SIG-M5 treated with dmso at 0.1 percent for 504 hours (cell line): ENCODE measurements around the gene PLEKHJ1.

ENCODE experiments used
- DNase-seq: peaks from one replicate; lab custom pipeline; 2025; ENCODE audit not compliant: unreplicated experiment; lab: John Stamatoyannopoulos, UW

PLEKHJ1 gene

DNA sequence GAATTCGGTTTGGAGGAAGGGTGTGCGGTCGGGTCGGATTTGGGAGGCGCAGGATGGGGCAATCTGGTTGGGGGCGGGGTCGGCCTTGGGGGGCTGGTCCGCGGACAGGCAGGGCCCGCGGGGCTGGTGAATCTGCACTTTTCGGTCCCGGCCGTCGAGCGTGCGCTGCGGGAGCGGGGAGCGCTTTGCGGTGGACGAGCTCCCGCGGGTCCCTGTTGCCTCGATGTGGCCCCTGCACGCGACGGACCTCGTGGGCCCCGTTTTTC is 34.0 kb upstream of the PLEKHJ1 start:
- DNase-seq: no peak

DNA sequence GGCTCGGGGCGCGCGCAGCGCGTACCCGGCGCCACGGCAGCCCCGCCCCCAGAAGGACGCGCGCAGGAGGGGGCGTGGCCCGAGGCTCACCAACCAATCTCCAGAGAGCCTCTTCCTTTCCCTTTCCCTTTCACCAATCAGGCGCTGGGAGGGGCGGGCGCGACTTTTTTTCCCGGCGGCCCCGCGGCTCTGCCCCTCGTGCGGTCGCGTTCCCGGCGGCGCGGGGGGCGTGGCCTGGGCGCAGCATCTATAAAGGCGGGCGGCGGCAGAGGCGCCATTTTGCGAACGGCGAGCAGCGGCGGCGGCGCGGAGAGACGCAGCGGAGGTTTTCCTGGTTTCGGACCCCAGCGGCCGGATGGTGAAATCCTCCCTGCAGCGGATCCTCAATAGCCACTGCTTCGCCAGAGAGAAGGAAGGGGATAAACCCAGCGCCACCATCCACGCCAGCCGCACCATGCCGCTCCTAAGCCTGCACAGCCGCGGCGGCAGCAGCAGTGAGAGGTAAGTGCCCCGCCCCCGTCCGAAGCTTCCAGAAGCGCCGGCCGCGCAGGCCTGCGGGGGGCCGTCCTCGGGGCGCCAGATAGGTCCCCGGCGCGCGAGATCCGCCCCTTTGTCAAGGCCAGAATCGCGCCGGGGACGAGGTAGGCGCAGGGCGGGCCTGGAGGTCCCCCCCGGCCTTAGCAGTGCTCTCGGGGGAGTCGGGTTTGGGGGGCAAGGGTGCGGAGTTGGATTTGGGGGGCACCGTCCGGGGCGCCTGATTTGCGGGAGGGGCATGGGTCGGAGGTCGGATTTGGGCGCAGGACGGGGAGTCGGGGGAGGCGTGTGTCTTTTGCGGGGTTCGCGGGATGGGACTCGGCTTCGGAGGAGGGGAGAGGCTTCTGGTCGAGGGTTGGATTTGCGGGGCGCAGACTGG is 33.4 kb upstream of the PLEKHJ1 start:
- peak; percentile 94 for DNase-seq

DNA sequence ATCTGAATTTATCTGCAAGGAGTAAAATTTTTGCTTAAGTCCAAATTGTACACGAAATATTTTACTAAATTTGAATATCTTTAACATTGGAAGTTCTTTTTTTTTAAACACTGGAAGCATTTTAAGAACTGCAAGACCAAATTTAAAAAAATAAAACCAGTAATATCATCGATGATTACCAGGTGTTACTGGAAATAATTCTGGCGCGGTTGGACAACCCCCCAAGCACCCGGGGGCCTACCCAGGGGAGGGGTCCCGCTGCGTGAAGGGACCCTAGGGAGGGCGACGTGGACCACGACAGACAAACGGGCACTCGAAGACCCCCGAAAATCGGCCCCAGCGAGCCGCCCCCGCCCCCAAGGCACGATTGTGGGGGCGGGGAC is 32.7 kb upstream of the PLEKHJ1 start:
- no peak for DNase-seq

DNA sequence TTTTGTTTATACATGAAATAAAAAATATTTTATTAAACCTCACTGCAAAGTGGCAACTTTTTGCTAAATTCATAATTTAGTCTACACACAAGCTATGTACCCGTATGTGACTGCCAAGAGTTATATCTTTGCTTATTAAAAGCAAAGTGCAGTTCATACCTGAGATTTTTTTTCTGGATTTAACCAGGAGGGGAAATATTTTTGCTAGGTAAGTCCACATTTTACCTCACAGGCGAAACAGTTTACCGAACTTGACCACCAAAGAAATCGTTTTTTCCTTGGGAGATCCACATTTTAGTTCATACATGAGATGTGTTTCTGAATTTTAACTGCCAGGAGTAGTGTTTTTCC is 32.3 kb upstream of the PLEKHJ1 start:
- no peak for DNase-seq

DNA sequence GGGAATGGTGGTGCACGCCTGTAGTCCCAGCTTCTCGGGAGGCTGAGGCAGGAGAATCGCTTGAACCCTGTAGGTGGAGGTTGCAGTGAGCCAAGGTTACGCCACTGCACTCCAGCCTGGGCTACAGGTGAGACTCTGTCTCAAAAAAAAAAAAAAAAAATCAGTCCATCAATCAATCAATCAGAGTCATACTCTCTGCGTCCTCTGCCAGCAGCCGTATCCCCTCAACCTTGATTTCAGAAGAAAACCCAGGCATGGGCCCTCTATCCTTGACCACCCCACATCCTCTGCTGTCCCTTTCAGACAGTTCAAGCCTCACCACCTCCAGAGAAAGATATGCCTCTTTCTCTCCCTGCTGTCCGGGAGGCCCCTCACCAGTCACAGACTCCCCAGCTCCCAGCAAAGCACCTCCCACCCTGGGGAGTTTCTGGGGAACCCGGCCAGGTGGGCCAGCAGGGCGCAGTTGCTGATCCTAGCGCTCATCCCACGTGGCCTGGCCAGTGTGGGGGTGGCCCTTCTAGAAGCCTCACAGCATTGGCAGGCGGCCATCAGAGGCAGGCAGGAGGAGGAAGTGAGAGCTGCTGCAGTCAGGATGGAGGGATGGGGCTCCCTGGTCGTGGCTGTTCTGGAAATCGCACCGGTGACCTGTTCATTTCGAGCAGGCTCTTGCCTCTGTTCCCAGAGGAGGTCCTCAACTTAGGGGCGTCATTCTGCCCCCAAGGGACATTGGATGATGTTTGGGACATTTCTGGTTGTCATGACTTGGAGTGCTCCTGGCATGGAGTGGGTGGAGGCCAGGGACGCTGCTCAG is 30.3 kb upstream of the PLEKHJ1 start:
- DNase-seq: peak; percentile 82

DNA sequence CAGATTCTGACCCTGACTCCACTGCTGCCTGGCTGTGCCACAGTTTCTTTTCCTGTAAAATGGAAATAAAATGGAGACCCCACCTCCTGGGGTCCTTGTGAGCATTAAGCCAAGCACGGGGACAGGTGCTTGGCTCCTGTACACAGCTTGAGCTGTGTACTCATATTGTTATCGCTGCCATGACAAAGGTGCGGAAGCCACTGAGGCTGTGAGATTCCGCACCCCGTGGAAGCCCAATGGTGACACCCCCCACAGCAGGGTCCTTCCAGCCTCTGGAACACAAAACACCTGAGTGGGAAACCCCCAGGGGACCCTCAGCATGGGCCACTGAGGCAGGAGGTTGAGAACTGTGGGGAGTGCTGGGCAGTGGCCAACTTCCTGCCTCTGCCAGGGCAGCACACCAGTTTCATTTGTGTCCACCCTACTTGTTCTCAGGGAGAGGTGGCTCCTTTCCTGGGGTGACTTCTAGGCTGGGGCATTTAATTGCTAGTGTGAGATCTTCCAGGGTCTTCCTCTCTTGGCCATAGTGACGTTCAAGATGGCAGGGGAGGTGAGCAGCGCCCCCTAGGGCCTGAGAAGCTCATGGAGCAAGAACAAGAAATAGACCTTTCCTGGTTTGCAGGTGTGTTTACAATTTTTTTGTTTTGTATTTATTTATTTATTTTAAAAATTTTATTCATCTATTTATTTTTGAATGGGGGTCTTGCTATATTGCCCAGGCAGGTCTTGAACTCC is 25.5 kb upstream of the PLEKHJ1 start:
- DNase-seq: no peak

DNA sequence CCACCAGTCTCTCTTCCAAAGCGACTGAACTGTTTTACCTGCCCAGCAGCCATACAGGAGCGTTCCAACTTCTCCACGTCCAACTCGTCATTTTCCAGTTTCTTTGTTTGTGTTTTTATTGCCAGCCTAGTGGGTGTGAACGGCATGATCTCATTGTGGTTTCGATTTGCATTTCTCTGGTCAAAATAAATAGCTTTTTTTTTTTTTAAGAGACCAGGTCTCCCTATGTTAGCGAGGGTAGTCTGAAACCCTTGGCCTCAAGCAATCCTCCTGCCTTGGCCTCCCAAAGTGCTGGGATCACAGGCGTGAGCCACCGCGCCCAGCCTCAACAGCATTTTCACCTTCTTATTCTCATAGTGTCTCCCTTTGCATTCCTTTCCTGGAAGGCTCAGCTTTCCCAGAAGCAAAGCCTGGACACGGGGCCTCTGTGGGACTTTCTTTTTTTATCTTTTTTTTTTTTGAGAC is 24.2 kb upstream of the PLEKHJ1 start:
- no peak for DNase-seq

DNA sequence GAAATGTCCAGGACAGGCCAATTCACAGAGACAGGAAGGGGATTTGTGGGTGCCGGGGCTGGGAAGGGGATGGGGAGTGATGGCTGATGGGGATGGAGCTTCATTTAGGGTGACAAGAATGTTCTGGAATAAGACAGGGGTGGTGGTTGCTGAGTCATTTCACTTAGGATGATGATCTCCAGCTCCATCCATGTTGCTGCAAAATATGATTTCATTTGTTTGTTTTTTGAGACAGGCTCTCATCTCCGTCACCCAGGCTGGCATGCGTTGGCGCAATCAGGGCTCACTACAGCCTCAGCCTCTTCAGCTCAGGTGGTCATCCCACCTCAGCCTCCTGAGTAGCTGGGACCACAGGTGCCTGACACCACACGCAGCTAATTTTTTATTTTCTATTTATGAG is 23.2 kb upstream of the PLEKHJ1 start:
- no peak for DNase-seq

DNA sequence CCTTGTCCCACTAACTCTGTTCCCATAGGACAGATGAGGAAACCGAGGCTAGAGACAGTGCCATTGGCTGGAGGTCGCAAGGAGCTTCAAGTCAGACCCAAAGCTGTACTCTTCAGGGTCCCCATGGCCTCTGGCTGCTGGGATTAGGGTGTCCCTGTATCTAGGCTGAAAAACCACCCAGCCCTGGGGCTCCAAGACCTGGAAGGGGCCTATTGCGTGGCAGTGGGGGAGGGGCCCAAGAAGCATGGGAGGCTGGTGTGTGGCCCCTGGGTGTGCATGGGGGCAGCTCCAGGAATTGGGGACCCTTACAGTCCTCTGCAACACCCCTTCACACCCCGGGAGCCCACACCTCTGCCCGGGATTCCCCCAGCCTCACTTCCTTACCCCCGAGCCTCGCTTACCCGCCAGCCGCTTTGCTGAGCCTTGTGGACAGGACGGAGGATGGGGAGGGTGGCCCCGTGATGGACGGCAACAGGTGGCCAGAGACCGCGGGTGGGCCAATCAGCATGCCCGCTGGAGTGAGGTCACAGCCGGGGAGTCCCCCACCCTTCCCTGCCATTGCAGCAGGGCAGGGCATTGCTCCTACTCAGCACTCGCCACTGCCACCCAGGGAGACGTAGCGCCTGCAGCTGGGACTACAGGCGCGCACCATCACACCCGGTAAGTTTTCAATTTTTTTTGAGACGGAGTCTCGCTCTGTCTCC is 20.0 kb upstream of the PLEKHJ1 start, which contains the start of gene JSRP1:
Gene JSRP1 (minus strand): TSS at position 436 of the 704 bp plus-strand sequence. CDS start 1,103 bp downstream, outside the sequence.
- no peak for DNase-seq

DNA sequence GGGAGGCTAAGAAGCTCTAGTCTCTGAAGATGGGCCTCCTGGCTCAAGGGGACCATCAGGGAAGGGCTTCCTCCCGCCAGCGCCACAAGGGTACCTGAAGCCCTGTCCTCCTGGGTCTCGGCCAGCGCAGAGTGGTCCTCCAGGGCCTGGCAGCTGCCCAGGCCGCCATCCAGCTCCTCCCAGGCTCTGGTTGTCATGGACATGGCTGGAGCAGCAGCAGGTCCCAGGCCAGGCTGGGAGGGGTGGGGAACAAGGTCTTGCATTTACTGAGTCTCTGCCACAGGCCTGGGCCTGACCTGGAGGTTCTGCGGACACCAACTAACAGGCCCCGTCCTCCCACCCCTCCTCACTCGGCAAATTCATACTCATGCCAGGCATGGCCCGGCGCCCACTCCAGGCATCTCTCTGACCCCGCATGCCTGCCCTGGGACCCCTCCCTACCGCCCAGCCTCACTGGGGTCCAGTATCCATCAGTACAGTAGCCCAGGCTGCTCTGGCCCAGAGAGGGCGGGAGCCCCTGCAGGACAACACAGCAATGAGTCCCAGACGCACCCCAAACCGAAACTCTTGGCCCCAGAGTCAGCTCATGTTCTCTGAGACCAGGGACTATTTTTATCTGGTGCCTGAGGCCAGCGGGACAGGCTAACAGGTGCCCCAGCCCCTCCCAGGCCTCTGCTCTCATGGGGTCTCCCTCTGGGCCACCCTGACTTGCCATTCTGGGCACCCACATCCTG is 19.1 kb upstream of the PLEKHJ1 start:
- DNase-seq: no peak

DNA sequence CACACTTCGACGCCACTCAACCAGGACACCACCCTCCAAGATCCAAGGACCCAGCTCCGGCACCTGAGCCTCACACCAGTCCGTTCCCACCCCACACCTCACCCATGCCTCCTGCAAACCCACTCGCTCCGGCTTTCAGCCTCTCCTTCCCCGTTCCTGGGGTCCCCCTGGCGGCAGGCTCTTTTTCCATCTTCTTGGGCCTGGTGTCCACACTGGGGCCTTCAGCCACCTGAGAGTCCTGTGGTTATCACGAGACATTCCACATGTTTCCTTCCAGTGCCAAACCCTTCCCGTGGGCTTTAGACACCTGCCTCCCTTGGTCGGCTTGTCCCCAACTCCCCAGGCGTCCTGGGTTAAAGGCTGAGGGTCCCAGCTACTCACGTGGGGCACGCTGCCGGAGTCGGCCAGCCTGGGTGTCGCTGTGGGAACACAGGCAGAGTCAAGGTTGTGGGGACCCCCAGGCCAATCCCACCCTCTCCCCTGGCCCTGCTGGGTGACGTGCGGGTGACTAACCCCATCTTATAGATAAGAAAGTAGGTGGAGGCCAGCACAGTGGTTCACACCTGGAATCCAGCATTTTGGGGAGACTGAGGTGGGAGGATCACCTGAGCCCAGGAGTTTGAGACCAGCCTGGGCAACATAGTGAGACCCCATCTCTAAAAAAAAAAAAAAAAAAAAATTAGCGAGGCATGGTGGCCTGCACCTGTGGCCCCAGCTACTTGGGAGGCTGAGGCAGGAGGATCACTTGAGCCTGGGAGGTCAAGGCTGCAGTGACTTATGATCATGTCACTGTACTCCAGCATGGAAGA is 18.1 kb upstream of the PLEKHJ1 start:
- no peak for DNase-seq

DNA sequence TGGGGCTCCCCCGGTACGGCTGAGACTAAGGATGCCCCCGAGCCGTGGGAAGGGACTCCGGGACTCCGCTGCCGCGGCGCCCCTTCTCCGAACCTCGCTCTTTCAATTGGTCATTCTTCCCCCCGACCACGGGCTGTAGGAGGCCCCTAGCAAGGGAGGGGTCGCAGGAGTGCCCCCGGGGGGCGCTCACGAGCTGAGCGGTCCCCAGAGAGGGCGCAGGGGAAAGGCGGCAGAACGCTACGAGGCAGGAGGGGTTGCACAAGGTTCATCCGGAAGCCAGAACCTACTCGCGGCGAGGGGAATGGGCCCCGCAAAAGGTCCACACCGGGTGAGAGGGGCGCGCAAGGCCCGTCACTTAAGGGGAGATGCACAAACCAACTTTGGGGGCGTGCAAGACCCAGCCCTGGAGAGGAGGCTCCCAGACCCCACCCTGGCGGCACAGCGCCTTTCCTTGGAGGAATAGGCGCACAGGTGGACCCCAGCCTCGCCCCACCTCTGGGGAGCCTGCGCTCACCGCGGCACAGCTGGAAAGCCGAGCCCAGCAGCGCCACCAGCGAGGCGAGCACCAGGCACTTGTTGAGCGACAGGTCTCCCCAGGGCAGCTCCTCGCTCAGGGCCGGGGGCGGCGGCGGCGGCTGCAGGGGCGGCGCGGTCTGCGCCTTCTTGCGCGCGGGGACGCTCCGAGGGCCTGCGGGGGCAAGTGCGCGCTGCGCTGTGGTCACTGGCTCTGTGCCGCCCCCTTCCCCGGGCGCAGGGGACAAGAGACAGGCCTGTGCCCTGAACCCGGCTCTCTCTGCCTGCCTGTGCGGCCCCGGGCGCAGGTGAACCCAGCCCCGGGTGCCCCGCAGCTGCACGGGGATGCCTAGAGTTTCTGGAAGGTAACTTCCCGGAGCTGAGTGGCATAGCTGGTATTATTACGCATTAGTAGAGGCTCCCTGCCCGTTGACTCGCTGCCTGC is 17.3 kb upstream of the PLEKHJ1 start:
- DNase-seq: no peak

DNA sequence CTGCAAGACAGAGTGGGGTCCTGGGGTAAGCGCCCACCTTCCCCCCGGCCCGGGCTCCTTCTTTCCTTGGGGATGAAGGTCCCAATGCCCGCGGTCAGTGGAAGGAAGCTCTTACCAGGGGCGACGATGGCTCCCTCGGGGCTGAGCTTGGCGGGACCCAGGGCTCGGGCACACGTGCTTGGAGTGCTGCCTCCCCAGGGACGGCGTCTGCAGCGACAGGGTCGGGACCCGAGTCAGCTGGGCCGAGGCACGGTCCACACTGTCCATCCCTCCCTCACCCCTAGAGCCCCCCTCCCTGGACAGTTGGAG is 16.6 kb upstream of the PLEKHJ1 start:
- DNase-seq: no peak

DNA sequence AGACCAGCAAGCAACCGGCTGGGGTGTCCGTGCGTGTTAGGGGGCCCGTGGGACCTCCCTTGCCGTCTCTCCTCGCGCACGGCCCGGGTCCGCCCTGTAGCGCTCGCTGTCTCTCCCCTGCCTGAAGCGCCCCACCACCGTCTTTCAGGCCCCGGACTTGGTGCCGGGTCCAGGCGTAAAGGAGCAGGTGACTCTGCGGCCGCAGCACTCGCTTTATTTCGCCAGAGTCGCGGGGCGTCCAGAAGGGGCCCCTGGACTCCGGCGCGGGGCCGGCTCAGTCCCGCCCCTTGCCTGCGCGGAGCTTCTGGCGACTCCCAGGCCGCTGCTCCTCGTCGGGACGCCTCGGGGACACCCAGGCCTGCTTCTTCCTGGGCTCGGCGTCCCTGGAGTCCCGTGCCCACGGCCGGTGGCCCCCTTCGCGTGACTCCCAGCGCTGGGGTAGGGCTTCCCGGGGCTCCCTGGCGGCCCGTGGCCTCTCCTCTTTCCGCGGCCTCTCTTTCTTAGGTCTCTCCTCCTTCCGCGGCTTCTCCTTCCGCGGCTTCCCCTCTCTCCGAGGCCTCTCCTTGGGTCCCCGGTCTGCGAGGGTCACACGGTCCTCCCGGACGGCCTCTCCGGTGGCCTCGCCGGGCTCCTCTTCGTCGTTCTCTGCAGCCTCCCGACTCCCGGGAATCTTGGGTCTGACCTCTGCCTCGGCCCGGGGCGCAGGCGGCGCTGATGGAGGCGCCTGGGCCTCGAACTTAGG is 16.1 kb upstream of the PLEKHJ1 start:
- no peak for DNase-seq

DNA sequence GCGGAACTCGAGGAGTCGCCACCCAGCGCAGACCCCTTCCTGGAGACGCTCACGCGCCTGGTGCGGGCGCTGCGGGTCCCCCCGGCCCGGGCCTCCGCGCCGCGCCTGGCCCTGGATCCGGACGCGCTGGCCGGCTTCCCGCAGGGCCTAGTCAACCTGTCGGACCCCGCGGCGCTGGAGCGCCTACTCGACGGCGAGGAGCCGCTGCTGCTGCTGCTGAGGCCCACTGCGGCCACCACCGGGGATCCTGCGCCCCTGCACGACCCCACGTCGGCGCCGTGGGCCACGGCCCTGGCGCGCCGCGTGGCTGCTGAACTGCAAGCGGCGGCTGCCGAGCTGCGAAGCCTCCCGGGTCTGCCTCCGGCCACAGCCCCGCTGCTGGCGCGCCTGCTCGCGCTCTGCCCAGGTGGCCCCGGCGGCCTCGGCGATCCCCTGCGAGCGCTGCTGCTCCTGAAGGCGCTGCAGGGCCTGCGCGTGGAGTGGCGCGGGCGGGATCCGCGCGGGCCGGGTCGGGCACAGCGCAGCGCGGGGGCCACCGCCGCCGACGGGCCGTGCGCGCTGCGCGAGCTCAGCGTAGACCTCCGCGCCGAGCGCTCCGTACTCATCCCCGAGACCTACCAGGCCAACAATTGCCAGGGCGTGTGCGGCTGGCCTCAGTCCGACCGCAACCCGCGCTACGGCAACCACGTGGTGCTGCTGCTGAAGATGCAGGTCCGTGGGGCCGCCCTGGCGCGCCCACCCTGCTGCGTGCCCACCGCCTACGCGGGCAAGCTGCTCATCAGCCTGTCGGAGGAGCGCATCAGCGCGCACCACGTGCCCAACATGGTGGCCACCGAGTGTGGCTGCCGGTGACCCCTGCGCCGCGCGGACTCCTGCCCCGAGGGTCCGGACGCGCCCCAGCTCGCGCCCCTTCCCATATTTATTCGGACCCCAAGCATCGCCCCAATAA is 15.3 kb upstream of the PLEKHJ1 start:
- no peak for DNase-seq

DNA sequence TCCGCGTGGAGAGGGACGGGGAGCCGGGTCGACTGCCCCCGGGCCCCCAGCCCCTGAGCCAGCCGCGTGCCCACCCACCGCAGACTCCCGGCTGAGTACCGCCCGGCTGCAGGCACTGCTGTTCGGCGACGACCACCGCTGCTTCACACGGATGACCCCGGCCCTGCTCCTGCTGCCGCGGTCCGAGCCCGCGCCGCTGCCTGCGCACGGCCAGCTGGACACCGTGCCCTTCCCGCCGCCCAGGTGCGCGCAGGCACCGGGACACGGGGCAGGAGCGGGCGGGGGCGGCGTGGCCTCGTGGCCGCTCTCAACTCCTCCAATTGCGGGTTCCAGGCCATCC is 14.6 kb upstream of the PLEKHJ1 start:
- DNase-seq: no peak
